Gastrocnemius medialis (tissue), 4 donors: Measurements from ENCODE around the gene R3HDM2. TPM values are rescaled to one million over a fixed set of nuclear protein-coding genes. Genes with fewer than 3 reads are reported as not detected.
"Not testable (repeated sequence)": the region's sequence is repeated elsewhere in the genome, so short reads cannot be mapped to it uniquely, and the experiment has no call there.

Experiments
- ATAC-seq, 2 donors: fragments of 150-250 bp; one replicate each; pipeline ENCODE4 v1.9.1; 2016
- DNase-seq, 2 donors: peaks; one replicate each; pipeline ENCODE4 v3.0.0-alpha.2; 2019
- H3K27ac ChIP-seq, 4 donors: fragments of 200-600 bp; sonication (generic); 1 replicate in 1 of 4; 2 replicates in 3 of 4; pipeline ENCODE4 v1.5.1; 2016 to 2018; ENCODE audit warnings: mild to moderate bottlenecking in 2 of 4, moderate library complexity in 1 of 4
- H3K27me3 ChIP-seq, 3 donors: fragments of 200-600 bp; sonication (generic) in 2 of 3; 1 replicate in 1 of 3; 2 replicates in 2 of 3; pipeline versions ENCODE4 v1.5.1 to v1.6.0; 2016 to 2019; ENCODE audit warnings: mild to moderate bottlenecking in 1 of 3, moderate library complexity in 1 of 3
- H3K36me3 ChIP-seq, 2 donors: fragments of 200-600 bp; sonication (generic) in 1 of 2; one replicate each; pipeline ENCODE4 v1.5.1; 2017 to 2018
- H3K4me1 ChIP-seq, 2 donors: fragments of 200-600 bp; sonication (generic) in 1 of 2; one replicate each; pipeline ENCODE4 v1.5.1; 2016 to 2017; ENCODE audit warnings: mild to moderate bottlenecking in 2 of 2
- H3K4me3 ChIP-seq, 4 donors: fragments of 200-600 bp; sonication (generic) in 3 of 4; 1 replicate in 1 of 4; 2 replicates in 3 of 4; pipeline ENCODE4 v1.5.1; 2016 to 2019; ENCODE audit warnings: mild to moderate bottlenecking in 2 of 4
- H3K9me3 ChIP-seq, 3 donors: fragments of 200-600 bp; sonication (generic) in 2 of 3; 1 replicate in 1 of 3; 2 replicates in 2 of 3; pipeline ENCODE4 v1.5.1; 2016 to 2019
- POLR2A ChIP-seq, 2 donors: fragments of 450-650 bp; IDR thresholded peaks; one replicate each; pipeline ENCODE4 v1.6.1; 2017; ENCODE audit warnings: antibody characterized with exemption in 2 of 2, mild to moderate bottlenecking in 2 of 2, moderate library complexity in 2 of 2
- in situ Hi-C, 4 donors: fragments of 200-750 bp; cut with MboI; loops; one replicate each; pipeline versions ENCODE4 v1.15.0 to v1.8.0; 2017; ENCODE audit warnings: low sequenced_read_pairs in 4 of 4
- intact Hi-C: fragments of 100-400 bp; cut with DNase I; formaldehyde crosslinking; loops from one replicate; pipeline ENCODE4 v1.15.1; 2023; ENCODE audit warnings: low total_unique reads
- total RNA-seq, 4 donors: library from RNA; depleted of rRNA; stranded (reverse); fragments of >200 nt; gene quantifications; one replicate each; pipeline versions ENCODE4 v1.1.0 to v1.2.3, GENCODE V29; 2016
- TF ChIP-seq, protein P1 (sequence below), 5 experiments: fragments of 450-650 bp in 3 of 5; fragments of 200-600 bp in 2 of 5; sonication (generic) in 2 of 5; IDR thresholded peaks in 4 of 5; conservative IDR thresholded peaks in 1 of 5; 1 replicate in 4 of 5; 2 replicates in 1 of 5; pipeline ENCODE4 v1.5.1; 2016 to 2019; ENCODE audit warnings: antibody characterized with exemption in 5 of 5, mild to moderate bottlenecking in 3 of 5, moderate library complexity in 3 of 5

R3HDM2 gene
- total RNA-seq, 4 donors from 2014 or later, result 24.1 to 27.1 (median 25.6) TPM

- no peaks in the 10 kb centered on the region for H3K36me3 ChIP-seq
- TF ChIP-seq POLR2A (IDR thresholded peaks at IDR 0.05), result no peak
- TF ChIP-seq, protein P1, sequence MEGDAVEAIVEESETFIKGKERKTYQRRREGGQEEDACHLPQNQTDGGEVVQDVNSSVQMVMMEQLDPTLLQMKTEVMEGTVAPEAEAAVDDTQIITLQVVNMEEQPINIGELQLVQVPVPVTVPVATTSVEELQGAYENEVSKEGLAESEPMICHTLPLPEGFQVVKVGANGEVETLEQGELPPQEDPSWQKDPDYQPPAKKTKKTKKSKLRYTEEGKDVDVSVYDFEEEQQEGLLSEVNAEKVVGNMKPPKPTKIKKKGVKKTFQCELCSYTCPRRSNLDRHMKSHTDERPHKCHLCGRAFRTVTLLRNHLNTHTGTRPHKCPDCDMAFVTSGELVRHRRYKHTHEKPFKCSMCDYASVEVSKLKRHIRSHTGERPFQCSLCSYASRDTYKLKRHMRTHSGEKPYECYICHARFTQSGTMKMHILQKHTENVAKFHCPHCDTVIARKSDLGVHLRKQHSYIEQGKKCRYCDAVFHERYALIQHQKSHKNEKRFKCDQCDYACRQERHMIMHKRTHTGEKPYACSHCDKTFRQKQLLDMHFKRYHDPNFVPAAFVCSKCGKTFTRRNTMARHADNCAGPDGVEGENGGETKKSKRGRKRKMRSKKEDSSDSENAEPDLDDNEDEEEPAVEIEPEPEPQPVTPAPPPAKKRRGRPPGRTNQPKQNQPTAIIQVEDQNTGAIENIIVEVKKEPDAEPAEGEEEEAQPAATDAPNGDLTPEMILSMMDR (IDR thresholded peaks at IDR 0.05 in 4 of 5, conservative IDR thresholded peaks at IDR 0.05 in 1 of 5), result no peak
- DNase-seq (no peak), ATAC-seq (no peak)
- in situ Hi-C loops (no loop called here), intact Hi-C loops (loop anchor here (5.0 kb wide), 1 partner anchor 108 kb away; no protein-coding TSS in a partner anchor)
- H3K27me3 ChIP-seq, result no peaks in the 10 kb centered on the region
- peaks cover 32 to 36% of the 10 kb centered on the region in 2 donors for H3K4me1 ChIP-seq
- H3K4me3 ChIP-seq, result no peak overlapping the region
- H3K27ac ChIP-seq, result no peak overlapping the region
- H3K9me3 ChIP-seq, result no peaks in the 10 kb centered on the region
These were observed 87.0 kb downstream of the R3HDM2 start for GRCh38 chr12:57343703-57344378.

DNA sequence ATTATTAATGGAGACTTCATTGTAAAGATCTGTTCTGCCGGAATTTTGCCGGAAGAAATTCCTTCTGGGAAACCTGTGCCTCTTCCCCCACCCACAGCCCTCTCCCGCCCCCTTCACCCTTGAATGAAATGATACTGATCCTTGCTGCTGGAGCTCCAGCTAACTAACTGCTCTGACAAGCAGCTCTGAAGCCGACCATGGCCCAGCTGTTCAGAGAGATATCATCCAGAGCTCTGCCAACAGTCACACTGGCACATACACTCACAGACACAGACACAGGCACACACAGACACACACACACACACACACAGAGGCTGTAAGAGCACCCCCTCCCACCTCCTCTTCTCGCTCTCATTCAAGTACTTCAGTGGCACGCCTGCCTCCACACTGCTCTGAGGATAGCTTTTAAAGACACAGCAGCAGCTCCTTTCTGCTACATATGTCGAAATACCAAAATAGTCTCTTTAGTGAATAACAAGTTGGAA lies 88.6 kb downstream of the R3HDM2 start:
- intact Hi-C loops (loop anchor here (5.0 kb wide), 1 partner anchor 110 kb away; no protein-coding TSS in a partner anchor), in situ Hi-C loops (no loop called here)
- DNase-seq, result peak in 1 of 2 donors; percentile 29
- no peaks in the 10 kb centered on the region for H3K36me3 ChIP-seq
- no peaks in the 10 kb centered on the region for H3K9me3 ChIP-seq
- H3K27ac ChIP-seq, result peak overlapping the region; percentile 16 to 44 (median 22)
- H3K27me3 ChIP-seq, result no peaks in the 10 kb centered on the region
- TF ChIP-seq, protein P1 (IDR thresholded peaks at IDR 0.05 in 4 of 5, conservative IDR thresholded peaks at IDR 0.05 in 1 of 5), result no peak
- TF ChIP-seq POLR2A (IDR thresholded peaks at IDR 0.05), result no peak
- ATAC-seq, result peak in 1 of 2 donors; percentile 69
- no peak overlapping the region for H3K4me3 ChIP-seq
- peaks cover 32 to 36% of the 10 kb centered on the region in 2 donors for H3K4me1 ChIP-seq

- intact Hi-C loops, result loop anchor here (5.0 kb wide), 1 partner anchor 111 kb away; no protein-coding TSS in a partner anchor
- peaks cover 32 to 36% of the 10 kb centered on the region in 2 donors for H3K4me1 ChIP-seq
- TF ChIP-seq, protein P1 (IDR thresholded peaks at IDR 0.05 in 4 of 5, conservative IDR thresholded peaks at IDR 0.05 in 1 of 5), result no peak
- no peak for TF ChIP-seq POLR2A (IDR thresholded peaks at IDR 0.05)
- ATAC-seq (peak in 1 of 2 donors; percentile 57), DNase-seq (no peak)
- no peaks in the 10 kb centered on the region for H3K36me3 ChIP-seq
- no peaks in the 10 kb centered on the region for H3K27me3 ChIP-seq
- H3K4me3 ChIP-seq, result no peak overlapping the region
- in situ Hi-C loops, result no loop called here
- H3K27ac ChIP-seq, result peak overlapping the region in 3 of 4 donors; percentile 19 to 44 (median 29)
- H3K9me3 ChIP-seq, result no peaks in the 10 kb centered on the region
These were observed 89.4 kb downstream of the R3HDM2 start for GRCh38 chr12:57341275-57341990.

GRCh38 chr12:57340104-57340503 lies 90.7 kb downstream of the R3HDM2 start:
- no peak overlapping the region for H3K4me3 ChIP-seq
- TF ChIP-seq, protein P1 (IDR thresholded peaks at IDR 0.05 in 4 of 5, conservative IDR thresholded peaks at IDR 0.05 in 1 of 5), result no peak
- no peak for TF ChIP-seq POLR2A (IDR thresholded peaks at IDR 0.05)

GRCh38 chr12:57336299-57336698 lies 94.5 kb downstream of the R3HDM2 start:
- H3K36me3 ChIP-seq, DNase-seq, ATAC-seq, H3K9me3 ChIP-seq, H3K4me3 ChIP-seq, H3K27me3 ChIP-seq, intact Hi-C loops, in situ Hi-C loops, H3K27ac ChIP-seq: not testable (repeated sequence)
- peaks cover 20 to 22% of the 10 kb centered on the region in 2 donors for H3K4me1 ChIP-seq

More at GRCh38 chr12:57340104-57340503, 90.7 kb downstream of the R3HDM2 start:
- peaks cover 32 to 36% of the 10 kb centered on the region in 2 donors for H3K4me1 ChIP-seq
- H3K9me3 ChIP-seq, result no peaks in the 10 kb centered on the region
- intact Hi-C loops (loop anchor here (5.0 kb wide), 1 partner anchor 112 kb away; no protein-coding TSS in a partner anchor), in situ Hi-C loops (no loop called here)
- no peaks in the 10 kb centered on the region for H3K36me3 ChIP-seq
- peak; percentile 60 for ATAC-seq
- H3K27me3 ChIP-seq, result no peaks in the 10 kb centered on the region
- H3K27ac ChIP-seq, result peak overlapping the region in 2 of 4 donors; percentile 21 to 27
- DNase-seq, result peak; percentile 28 to 30
